Body of pancreas (tissue), 4 donors: ENCODE data around the gene NME3. TPM values are rescaled to one million over a fixed set of nuclear protein-coding genes. Genes with fewer than 3 reads are reported as not detected.
"Not testable (repeated sequence)": the region's sequence is repeated elsewhere in the genome, so short reads cannot be mapped to it uniquely, and the experiment has no call there.

Experiments
- ATAC-seq: fragments of 150-250 bp; one replicate; pipeline ENCODE4 v1.9.1; 2016
- DNase-seq, 4 donors: peaks; one replicate each; pipeline ENCODE4 v3.0.0-alpha.2; 2019
- H3K27ac ChIP-seq, 4 donors: fragments of 200-600 bp; sonication (generic); 1 replicate in 3 of 4; 2 replicates in 1 of 4; pipeline versions ENCODE4 v1.5.1 to v1.6.1; 2016 to 2019; ENCODE audit warnings: mild to moderate bottlenecking in 1 of 4, mixed read lengths in 1 of 4, moderate library complexity in 1 of 4
- H3K27me3 ChIP-seq, 2 donors: fragments of 200-600 bp; sonication (generic); one replicate each; pipeline ENCODE4 v1.6.0; 2016; ENCODE audit warnings: mild to moderate bottlenecking in 1 of 2
- H3K36me3 ChIP-seq, 2 donors: fragments of 200-600 bp; sonication (generic); replicated peaks in 1 of 2; 2 replicates each; pipeline ENCODE4 v1.5.1; 2016; ENCODE audit warnings: low read depth in 2 of 2; ENCODE audit not compliant: insufficient read depth in 1 of 2
- H3K4me1 ChIP-seq: fragments of 200-600 bp; sonication (generic); one replicate; pipeline ENCODE4 v1.6.0; 2016
- H3K4me3 ChIP-seq, 2 donors: fragments of 200-600 bp; sonication (generic); 1 replicate in 1 of 2; 2 replicates in 1 of 2; pipeline ENCODE4 v1.5.1; 2016 to 2019
- H3K9me3 ChIP-seq, 3 donors: fragments of 200-600 bp; sonication (generic); 1 replicate in 2 of 3; 2 replicates in 1 of 3; pipeline ENCODE4 v1.5.1; 2016
- POLR2A ChIP-seq, 3 donors: fragments of 450-650 bp; IDR thresholded peaks; one replicate each; pipeline ENCODE4 v1.6.1; 2016; ENCODE audit warnings: antibody characterized with exemption in 3 of 3, mild to moderate bottlenecking in 2 of 3
- WGBS, 2 donors: methylation state at CpG; one replicate each; pipeline ENCODE4 v1.1.5; 2017; 5-methylcytosine and 5-hydroxymethylcytosine counted together
- intact Hi-C: fragments of 100-400 bp; cut with DNase I; formaldehyde crosslinking; loops from one replicate; pipeline ENCODE4 v1.15.1; 2023
- total RNA-seq, 2 donors: library from RNA; depleted of rRNA; stranded (reverse); fragments of >200 nt; gene quantifications; one replicate each; pipeline ENCODE4 v1.1.0, GENCODE V29; 2016
- TF ChIP-seq, protein P1 (sequence below), 7 experiments: fragments of 450-650 bp in 4 of 7; fragments of 200-600 bp in 3 of 7; sonication (generic) in 3 of 7; IDR thresholded peaks; one replicate each; pipeline ENCODE4 v1.5.1; 2016 to 2019; ENCODE audit warnings: antibody characterized with exemption in 7 of 7

NME3 gene
- total RNA-seq, 2 donors from 2014 or later: 62.8 to 113 TPM

DNA sequence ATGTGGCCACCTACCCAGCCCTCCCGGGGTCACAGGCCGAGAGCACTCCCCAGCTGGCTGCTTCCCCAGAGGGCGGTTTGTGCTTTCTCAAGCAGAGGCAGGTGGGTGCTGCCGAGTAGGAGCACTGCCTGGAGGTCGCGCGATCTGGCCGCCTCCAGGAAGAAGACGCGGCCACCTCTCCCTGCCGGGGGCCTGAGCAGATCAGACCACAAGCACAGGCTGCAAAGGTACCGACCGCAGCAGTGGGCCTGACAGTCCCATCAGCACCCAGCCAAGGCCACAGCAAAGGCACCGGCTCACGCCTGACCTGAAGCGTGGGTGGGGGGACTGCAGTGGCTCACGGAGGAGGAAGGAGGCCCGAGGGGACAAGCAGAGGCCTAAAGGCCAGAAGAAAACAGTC is 37.3 kb upstream of the NME3 start:
- H3K27me3 ChIP-seq: no peaks in the 10 kb centered on the region
- intact Hi-C loops: no loop called here
- no peak for TF ChIP-seq POLR2A (IDR thresholded peaks at IDR 0.05)
- TF ChIP-seq, protein P1, sequence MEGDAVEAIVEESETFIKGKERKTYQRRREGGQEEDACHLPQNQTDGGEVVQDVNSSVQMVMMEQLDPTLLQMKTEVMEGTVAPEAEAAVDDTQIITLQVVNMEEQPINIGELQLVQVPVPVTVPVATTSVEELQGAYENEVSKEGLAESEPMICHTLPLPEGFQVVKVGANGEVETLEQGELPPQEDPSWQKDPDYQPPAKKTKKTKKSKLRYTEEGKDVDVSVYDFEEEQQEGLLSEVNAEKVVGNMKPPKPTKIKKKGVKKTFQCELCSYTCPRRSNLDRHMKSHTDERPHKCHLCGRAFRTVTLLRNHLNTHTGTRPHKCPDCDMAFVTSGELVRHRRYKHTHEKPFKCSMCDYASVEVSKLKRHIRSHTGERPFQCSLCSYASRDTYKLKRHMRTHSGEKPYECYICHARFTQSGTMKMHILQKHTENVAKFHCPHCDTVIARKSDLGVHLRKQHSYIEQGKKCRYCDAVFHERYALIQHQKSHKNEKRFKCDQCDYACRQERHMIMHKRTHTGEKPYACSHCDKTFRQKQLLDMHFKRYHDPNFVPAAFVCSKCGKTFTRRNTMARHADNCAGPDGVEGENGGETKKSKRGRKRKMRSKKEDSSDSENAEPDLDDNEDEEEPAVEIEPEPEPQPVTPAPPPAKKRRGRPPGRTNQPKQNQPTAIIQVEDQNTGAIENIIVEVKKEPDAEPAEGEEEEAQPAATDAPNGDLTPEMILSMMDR (IDR thresholded peaks at IDR 0.05): no peak
- H3K9me3 ChIP-seq: no peaks in the 10 kb centered on the region
- no peak for ATAC-seq
- H3K4me1 ChIP-seq: peaks cover 10% of the 10 kb centered on the region
- WGBS, 2 donors: 78 to 87% methylated on average over 8 to 18 of the region's 18 CpGs
- DNase-seq: no peak
- no peak overlapping the region for H3K4me3 ChIP-seq
- H3K36me3 ChIP-seq: peaks cover 0 to 13% of the 10 kb centered on the region in 2 donors
- no peak overlapping the region for H3K27ac ChIP-seq

GRCh38 chr16:1807626-1808025 is 36.3 kb upstream of the NME3 start:
- 83 to 88% methylated on average over 10 of the region's 10 CpGs for WGBS, 2 donors
- Histone ChIP-seq H3K4me3 (no peak overlapping the region), H3K27ac (no peak overlapping the region), H3K27me3 (no peaks in the 10 kb centered on the region), H3K36me3 (peaks cover 0 to 13% of the 10 kb centered on the region in 2 donors), H3K9me3 (no peaks in the 10 kb centered on the region), H3K4me1 (peaks cover 3% of the 10 kb centered on the region)
- ATAC-seq (no peak), DNase-seq (no peak)
- intact Hi-C loops: no loop called here
- no peak for TF ChIP-seq POLR2A (IDR thresholded peaks at IDR 0.05)
- TF ChIP-seq, protein P1 (IDR thresholded peaks at IDR 0.05): no peak

DNA sequence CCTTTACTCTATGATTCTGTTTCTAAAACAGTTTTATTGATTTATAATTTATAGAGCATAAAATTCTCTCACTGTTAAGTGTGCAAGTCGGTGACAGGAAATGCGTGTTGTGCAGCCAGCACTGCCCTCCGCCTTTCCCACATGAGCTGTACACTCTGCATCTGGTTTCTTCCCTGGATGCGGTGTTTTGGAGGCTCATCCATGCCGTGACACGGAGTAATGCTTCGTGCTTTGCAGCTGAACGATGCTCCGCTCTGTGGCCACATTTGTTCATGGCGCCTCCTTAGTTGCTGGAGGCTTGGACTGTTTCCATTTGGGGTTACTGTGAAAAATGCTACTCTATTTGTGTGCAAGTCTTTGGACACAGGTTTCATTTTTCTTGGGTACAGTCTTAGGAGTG is 29.4 kb upstream of the NME3 start:
- no peaks in the 10 kb centered on the region for H3K9me3 ChIP-seq
- no peak for ATAC-seq
- intact Hi-C loops: no loop called here
- H3K27ac ChIP-seq: no peak overlapping the region
- no peak for DNase-seq
- WGBS, 2 donors: 83 to 84% methylated on average over 10 of the region's 10 CpGs
- no peak overlapping the region for H3K4me3 ChIP-seq
- H3K36me3 ChIP-seq: no peaks in the 10 kb centered on the region
- H3K4me1 ChIP-seq: no peaks in the 10 kb centered on the region
- no peak for TF ChIP-seq POLR2A (IDR thresholded peaks at IDR 0.05)
- TF ChIP-seq, protein P1 (IDR thresholded peaks at IDR 0.05): no peak
- no peaks in the 10 kb centered on the region for H3K27me3 ChIP-seq

GRCh38 chr16:1799263-1799662 is 27.9 kb upstream of the NME3 start:
- DNase-seq, H3K4me3 ChIP-seq, H3K9me3 ChIP-seq, ATAC-seq, intact Hi-C loops, H3K27ac ChIP-seq, H3K36me3 ChIP-seq, H3K27me3 ChIP-seq: not testable (repeated sequence)
- WGBS, 2 donors: 68 to 98% methylated on average over 5 of the region's 5 CpGs
- peaks cover 11% of the 10 kb centered on the region for H3K4me1 ChIP-seq

DNA sequence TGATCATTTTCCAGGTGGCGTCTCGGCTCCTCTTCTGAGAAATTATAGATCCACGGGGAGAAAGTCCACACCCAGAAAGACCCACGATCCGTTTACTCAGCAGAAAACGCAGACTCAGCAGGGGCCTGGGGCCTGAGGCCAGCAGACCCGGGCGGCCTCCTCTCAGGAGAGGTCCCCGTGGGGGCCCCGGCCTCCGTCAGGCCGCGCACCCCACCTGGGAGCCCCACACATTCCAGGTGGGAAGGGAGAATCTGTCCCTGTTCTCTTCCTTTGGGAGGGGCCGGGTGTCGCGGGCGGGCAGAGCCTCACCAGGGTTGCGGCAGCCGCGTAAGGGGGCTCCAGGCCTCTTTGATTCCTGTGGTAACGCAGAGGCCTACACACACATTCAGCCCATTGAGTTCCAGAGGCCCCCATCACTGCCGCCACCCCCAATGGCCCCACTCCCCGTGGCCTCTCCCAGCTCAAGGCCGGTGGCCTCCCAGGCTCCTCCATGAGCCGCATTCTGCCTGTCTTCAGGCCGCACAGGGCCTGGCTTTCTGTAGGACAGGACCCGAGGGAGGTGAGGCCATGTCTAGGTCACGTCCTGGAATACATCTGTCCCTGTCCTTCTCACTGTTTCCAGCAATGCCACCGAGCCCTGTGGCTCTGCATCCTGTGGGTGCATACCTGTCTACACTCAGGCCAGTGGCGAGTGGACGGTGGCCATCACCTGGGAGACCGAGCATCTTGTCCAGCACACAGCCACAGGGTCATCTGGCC is 23.7 kb upstream of the NME3 start:
- Histone ChIP-seq H3K27me3 (no peaks in the 10 kb centered on the region), H3K27ac (peak overlapping the region; percentile 47 to 83 (median 72)), H3K36me3 (no peaks in the 10 kb centered on the region), H3K4me1 (peaks cover 27% of the 10 kb centered on the region), H3K4me3 (no peak overlapping the region), H3K9me3 (no peaks in the 10 kb centered on the region)
- WGBS, 2 donors: 59 to 89% methylated on average over 4 to 32 of the region's 32 CpGs
- TF ChIP-seq POLR2A (IDR thresholded peaks at IDR 0.05): no peak
- TF ChIP-seq, protein P1 (IDR thresholded peaks at IDR 0.05): no peak
- intact Hi-C loops: no loop called here
- no peak for ATAC-seq
- DNase-seq: peak in 1 of 4 donors; percentile 11
